GM19467 (cell line): ENCODE results near the gene DEFB108B.
"Not testable (repeated sequence)": the region's sequence is repeated elsewhere in the genome, so short reads cannot be mapped to it uniquely, and the experiment has no call there.

Experiments used
- ATAC-seq: cut with Tn5 transposase; IDR thresholded peaks from one replicate; pipeline ENCODE4 v1.9.1; 2021; ENCODE audit warnings: mild to moderate bottlenecking, moderate library complexity; ENCODE audit not compliant: unreplicated experiment

Gene DEFB108B

DNA sequence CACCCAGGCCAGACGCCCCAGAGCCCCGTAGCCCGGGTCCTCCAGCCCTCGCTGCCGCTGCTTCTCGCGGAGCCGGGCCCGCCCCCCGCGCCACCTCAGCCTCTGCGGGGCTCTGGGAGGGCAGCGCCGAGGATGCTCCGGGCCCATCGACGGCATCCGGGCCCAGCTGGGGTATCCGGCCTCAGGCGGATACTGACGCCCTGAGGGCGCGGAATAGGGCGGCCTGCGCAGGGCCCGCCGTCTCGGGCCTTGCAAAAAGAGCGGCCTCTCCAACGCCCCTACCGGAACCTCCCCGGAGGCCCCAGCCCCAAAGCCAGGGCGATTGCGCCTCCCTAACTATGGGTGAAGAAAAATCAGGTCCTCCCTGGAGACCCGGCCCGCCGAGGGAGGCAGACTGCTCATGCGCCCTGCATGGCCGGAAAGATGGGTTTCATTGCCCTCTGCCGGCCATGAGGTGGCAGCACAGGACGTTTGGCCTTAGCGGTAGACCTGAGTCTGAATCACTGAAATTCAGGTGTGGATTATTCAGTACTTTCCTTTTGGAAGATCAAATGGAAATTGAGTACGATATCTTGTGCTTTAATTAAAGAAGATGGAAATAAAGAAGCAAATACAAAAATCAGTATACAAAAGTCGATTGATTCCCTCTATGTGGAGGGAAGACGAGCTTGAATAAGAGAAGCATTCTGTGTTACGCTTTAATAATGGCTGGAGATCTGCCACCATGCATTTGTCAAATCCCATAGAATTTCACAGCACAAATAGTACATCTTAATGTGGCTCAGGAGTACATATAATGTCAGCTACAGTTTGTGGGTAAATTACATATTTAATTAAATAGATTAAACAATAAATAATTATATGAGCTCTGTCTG lies 19.3 kb upstream of the DEFB108B start:
- ATAC-seq = not testable (repeated sequence)

DNA sequence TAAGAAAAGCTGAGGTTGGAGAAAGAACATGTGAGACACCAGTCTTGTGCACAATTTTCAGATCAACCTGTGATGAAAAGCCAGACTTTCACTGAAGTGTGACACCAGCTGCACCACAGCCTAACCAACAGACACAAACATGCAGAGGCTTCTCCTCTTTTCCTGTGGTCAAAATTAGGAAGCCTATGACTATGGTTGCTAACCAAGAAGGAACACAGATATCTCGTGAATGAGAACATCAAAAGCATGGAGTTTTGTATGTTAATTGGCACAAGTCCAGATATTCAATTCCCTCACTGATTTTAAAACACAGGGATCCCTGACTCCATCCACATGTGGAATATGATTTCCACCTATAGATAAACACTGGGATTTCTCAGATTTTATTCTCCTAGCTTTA lies 11.5 kb upstream of the DEFB108B start:
- ATAC-seq = not testable (repeated sequence)

DNA sequence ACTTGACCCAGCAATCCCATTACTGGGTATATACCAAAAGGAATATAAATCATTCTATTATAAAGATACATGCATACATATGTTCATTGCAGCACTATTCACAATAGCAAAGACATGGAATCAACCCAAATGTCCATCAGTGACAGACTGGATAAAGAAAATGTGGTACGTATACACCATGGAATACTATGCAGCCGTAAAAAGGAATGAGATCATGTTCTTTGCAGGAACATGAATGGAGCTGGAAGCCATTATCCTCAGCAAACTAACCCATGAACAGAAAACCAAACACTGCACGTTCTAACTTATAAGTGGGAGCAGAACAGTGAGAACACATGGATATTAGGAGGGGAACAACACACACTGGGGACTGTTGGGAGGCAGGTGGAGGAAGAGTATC lies 3.8 kb upstream of the DEFB108B start:
- ATAC-seq = not testable (repeated sequence)

DNA sequence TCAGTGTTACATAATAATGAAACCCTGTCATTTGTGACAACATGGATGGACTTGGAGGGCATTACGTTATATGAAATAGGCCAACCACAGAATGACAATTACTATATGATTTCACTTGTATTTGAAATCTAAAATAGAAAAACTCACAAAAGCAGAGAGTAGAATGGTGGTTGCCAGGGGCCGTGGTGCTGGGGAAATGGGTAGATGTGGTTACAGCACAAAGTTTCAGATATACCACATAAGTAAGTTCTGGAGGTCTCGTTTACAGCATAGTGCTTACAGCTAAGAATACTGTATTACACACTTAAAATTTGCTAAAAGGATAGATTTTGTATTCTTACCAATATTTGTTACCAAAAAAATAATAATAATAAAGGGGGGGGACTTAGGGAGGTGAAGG lies 3.3 kb upstream of the DEFB108B start:
- ATAC-seq = not testable (repeated sequence)

DNA sequence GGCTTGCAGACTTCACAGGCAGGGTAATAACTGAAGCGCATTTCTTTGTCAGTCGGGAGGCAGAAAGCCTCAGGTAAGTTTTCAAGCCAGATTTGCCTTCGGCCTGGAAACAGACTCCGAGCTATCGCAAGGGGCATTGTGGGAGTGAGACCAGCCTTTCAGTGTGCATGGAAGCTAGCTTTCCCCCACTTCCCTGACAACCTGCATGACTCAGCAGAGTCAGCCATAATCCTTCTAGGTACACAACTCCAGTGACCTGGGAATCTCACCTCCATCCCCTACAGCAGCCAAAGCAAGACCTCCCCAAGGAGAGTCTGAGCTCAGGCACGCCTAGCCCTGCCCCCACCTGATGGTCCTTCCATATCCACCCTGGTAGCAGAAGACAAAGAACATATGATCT lies 9.7 kb downstream of the DEFB108B start:
- ATAC-seq = not testable (repeated sequence)

DNA sequence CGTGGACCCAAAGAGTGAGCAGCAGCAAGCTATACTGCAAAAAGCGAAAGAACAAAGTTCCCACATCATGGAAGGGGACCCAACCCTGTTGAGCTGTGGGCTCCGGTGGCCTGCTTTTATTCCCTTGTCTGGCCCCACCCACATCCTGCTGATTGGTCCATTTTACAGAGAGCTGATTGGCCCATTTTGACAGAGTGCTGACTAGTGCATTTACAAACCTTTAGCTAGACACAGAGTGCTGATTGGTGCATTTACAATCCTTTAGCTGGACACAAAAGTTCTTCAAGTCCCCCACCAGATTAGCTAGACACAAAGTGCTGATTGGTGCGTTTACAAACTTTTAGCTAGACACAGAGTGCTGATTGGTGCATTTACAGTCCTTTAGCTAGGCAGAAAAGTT lies 10.4 kb downstream of the DEFB108B start:
- ATAC-seq = not testable (repeated sequence)

DNA sequence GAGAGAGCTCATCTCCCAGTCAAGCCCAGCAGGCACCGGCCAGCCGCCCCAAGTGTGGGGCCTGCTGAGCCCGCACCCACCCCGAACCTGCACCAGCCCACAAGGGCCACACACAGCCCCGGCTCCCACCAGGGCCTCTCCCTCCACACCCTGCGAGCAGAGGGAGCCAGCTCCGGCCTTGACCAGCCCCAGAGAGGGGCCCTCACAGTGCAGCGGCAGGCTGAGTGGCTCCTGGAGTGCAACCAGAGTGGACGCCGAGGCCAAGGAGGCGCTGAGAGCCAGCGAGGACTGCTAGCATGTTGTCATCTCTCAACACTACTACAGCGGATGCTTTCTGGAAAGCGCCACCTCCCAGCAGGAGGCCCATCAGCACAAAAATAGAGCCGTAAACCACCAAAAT lies 10.9 kb downstream of the DEFB108B start:
- ATAC-seq = no peak

DNA sequence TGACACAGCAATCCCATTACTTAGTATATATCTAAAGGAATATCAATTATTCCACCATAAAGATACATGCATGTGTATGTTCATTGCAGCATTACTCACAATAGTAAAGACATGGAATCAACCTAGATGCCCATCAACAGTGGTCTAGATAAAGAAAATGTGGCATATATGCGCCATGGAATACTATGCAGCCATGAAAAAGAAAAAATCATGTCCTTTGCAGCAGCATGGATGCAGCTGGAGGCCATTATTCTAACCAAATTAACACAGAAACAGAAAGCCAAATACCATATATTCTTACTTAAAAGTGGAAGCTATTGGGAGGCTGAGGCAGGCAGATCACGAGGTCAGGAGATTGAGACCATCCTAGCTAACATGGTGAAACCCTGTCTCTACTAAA lies 20.9 kb downstream of the DEFB108B start:
- not testable (repeated sequence) for ATAC-seq

DNA sequence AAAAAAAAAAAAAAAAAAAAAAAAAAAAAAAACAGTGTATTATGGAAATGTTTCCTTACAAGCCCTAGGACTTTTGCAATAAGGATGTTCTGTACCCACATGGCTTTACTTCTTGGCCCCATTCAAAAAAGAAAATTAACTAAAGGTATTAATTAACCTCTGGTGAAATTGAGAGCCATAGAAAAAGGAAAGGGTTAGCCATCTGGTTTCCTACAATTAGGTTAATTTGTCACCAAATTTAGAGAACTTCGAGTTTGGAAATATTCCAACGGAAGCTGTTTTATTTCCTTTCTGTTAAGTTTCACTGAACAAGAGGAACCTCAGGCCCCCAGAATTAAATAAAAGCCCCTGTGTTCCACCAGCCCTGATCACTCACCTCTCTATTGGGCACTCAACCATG lies 22.9 kb downstream of the DEFB108B start:
- ATAC-seq = not testable (repeated sequence)

DNA sequence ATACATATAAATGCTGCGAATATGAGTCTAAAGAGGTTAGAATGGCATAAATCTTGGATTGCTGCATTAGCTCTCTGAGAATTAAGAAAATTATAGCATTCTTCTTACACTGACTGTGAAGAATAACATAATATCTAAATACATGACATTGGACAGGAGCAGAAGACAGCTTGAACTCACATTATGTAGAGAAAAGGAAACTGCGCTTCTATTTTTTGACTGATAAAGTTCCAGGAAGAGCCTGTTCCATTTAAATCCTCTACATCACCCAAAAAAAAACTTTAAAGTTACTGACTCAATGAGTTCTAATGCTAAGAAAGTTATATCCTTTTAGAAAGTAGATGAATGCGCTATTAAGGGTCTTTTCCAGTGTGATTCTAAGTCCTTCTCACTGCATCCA lies 27.8 kb downstream of the DEFB108B start:
- ATAC-seq = not testable (repeated sequence)

DNA sequence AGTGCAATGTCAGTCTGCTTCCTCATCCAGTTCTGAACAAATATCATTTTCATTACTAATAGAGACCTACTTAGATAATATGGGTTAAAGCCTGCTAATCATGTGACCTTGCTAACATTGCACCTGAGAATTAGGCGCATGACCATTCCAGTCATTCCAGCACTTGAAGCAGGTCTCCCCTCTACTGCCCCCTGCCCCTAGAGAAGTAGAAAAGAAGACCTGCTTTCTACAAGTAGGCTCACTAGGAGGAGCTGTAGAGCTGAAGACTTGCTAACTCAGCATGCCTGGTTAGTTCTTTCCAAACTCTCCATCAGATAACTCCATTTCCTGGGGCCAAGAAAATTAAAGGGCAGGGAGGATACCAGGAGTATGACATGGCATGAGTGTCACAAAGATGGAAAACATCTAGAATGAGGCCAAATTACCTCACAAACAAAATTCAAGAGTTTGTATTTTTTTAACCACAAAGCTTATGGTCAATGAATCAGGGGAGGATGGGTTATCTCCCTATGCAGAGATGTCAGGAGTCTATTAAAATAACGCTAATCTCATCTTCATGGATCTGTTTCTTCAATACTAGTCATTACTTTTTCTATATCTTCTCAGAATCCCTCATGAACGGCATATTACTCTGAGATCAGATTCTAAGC lies 31.1 kb downstream of the DEFB108B start:
- ATAC-seq = not testable (repeated sequence)

DNA sequence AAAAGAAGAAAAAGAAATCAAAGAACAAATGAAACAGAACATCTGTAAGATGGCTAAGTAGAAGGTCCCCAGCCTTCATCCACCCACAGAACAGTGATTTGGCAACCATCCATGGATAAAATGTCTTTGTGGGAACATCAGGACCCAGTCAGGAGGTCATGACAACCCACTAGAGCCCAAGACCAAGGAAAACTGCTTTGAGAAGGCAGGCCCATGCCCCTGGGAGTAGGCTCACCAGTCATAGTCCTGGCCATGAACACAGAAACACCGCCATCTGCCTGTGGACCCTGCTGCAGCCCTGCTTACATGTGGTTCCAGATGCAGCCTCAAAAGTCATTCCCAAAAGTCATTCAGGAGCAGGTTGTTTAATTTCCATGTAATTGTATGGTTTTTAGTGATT lies 34.2 kb downstream of the DEFB108B start:
- ATAC-seq = not testable (repeated sequence)

DNA sequence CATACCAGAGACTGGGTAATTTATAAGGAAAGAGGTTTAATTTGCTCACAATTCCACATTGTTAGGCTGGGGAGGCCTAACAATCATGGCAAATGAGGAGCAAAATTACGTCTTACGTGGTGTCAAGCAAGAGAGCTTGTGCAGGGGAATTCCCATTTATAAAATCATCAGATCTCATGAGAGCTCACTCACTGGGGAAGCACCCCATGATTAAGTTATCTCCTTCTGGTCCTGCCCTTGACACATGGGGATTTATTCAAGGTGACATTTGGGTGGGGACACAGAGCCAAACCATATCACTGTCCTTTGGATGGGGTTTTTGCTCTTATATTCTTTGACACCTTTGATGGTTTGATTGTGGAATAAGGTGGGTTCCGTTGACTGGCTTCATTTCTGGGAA lies 36.9 kb downstream of the DEFB108B start:
- ATAC-seq = not testable (repeated sequence)

DNA sequence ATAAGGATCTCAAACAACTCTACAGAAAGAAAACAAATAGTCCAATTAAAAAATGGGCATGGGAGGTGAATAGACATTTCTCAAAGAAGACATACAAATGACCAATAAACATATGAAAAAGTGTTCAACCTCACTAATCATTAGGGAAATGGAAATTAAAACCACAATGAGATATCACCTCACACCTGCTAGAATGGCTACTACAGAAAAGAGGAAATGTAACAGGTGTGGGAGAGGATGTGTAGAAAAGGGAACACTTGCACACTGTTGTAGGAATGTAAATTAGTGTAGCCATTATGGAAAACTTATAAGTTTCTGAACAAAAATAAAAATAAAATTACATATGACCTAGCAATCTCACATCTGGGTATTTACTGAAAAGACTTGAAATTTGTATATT lies 37.7 kb downstream of the DEFB108B start:
- ATAC-seq = not testable (repeated sequence)

DNA sequence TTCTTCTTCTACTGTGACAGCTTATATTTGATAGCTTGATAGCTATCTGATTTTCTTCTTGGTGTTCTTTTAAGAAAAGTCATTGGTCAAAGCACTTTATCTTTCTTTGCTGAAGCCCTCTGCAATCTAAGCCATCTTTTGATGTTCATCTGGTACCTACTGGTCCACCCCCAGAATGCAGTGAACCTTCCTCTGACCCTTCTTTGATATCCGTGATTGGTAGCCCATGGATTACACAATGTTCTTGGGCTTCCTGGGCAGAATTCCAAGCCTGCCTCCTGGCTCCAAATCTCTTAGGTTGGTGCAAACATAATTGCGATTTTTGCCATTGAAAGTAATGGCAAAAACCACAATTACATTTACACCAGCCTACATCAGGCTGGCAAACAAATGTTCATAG lies 43.3 kb downstream of the DEFB108B start:
- ATAC-seq = not testable (repeated sequence)

DNA sequence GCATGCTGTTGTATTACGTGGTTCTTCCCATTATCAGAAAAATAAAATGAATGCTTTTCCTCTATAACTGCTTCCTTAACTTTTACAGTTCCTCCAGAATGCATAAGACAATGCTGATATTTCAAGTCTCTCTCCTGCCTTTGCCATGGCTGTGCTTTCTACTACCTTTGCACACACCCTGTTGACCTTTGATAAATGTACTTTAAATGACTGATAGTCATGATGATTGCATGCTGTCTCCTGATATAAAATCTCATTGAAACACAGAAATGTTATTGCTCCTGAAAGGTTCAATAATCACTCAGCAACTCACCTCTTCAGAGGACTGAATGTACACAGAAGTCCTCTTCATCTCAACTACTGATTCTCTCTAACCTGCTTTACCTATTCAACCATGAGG lies 45.1 kb downstream of the DEFB108B start, which contains the start of gene DEFB131B:
Gene DEFB131B, plus strand, starts transcription at position 395 of the 400 bp plus-strand sequence. Its CDS starts 0 bp downstream, at position 395.
- ATAC-seq = not testable (repeated sequence)

DNA sequence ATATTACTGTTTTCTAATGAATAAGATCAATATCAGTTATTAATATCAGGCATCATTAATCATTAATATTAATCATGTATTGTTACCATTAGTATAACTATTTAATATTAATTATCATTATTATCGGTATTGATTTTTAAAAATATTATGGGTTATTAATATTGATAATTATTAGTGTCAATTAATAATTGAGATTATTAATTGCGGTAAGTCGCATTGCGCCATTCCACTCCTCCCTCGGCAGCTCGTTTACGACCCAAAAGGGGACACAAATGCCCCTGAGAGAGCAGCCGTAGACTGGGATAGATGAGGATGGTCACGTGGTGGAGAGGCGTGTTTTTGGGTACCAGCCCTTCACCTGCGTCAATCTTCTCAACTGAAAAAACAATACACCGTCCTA lies 52.8 kb downstream of the DEFB108B start:
- not testable (repeated sequence) for ATAC-seq
